ENCODE data around the gene TMEM131L.
A peak's percentile ranks its signal among the peaks of the same experiment; 100 is the strongest.
"Not testable (repeated sequence)": the region's sequence is repeated elsewhere in the genome, so short reads cannot be mapped to it uniquely, and the experiment has no call there.

The TMEM131L gene

GRCh38 chr4:153603258-153603657 lies 137.1 kb downstream of the TMEM131L start:
- Histone ChIP-seq H3K79me2 (ENCODE audit: insufficient read depth, low read length) (0 out of 2 replicates have a peak, but pooled peaks cover 5% of the 10 kb centered on the region), H3K27me3 (ENCODE audit: insufficient read depth, low read length) (no peaks in the 10 kb centered on the region), H3K9me2 (ENCODE audit: low read depth, low read length) (no peaks in the 10 kb centered on the region), H3K36me3 (ENCODE audit: insufficient read depth, low read length) (peaks cover 99% of the 10 kb centered on the region), H3K4me1 (ENCODE audit: insufficient read depth, low read length, severe bottlenecking) (no peaks in the 10 kb centered on the region), H3K4me2 (ENCODE audit: low read length) (no peak overlapping the region), H3K9me3 (ENCODE audit: low read length) (no peaks in the 10 kb centered on the region), H2AFZ (ENCODE audit: low read length) (no peak overlapping the region), H3K4me3 (ENCODE audit: low read depth, low read length, poor library complexity, severe bottlenecking) (no peak overlapping the region), H3F3A (ENCODE audit: insufficient read depth, low read length) (0 out of 2 replicates have a peak, but pooled peaks cover 9% of the 10 kb centered on the region), H3K9ac (ENCODE audit: low read length) (no peak overlapping the region), H4K20me1 (ENCODE audit: insufficient read depth, low read length) (no peaks in the 10 kb centered on the region), H3K27ac (ENCODE audit: low read depth, low read length, poor library complexity, severe bottlenecking) (no peak overlapping the region)
- TF ChIP-seq EZH2 (IDR thresholded peaks at IDR 0.05; ENCODE audit: borderline replicate concordance, low read length) (no peak), CTCF (IDR thresholded peaks at IDR 0.05; ENCODE audit: low read length) (no peak)

- H4K20me1 ChIP-seq (ENCODE audit: insufficient read depth, low read length), result no peaks in the 10 kb centered on the region
- no peak overlapping the region for H2AFZ ChIP-seq (ENCODE audit: low read length)
- H3K79me2 ChIP-seq (ENCODE audit: insufficient read depth, low read length), result peaks cover 9% of the 10 kb centered on the region
- peaks cover under 1% of the 10 kb centered on the region for H3K4me1 ChIP-seq (ENCODE audit: insufficient read depth, low read length, severe bottlenecking)
- 0 out of 2 replicates have a peak, but pooled peaks cover 9% of the 10 kb centered on the region for H3F3A ChIP-seq (ENCODE audit: insufficient read depth, low read length)
- no peak for TF ChIP-seq CTCF (IDR thresholded peaks at IDR 0.05; ENCODE audit: low read length)
- TF ChIP-seq EZH2 (IDR thresholded peaks at IDR 0.05; ENCODE audit: borderline replicate concordance, low read length), result no peak
- peaks cover 100% of the 10 kb centered on the region for H3K36me3 ChIP-seq (ENCODE audit: insufficient read depth, low read length)
- no peak overlapping the region for H3K27ac ChIP-seq (ENCODE audit: low read depth, low read length, poor library complexity, severe bottlenecking)
- no peaks in the 10 kb centered on the region for H3K27me3 ChIP-seq (ENCODE audit: insufficient read depth, low read length)
- no peak overlapping the region for H3K4me2 ChIP-seq (ENCODE audit: low read length)
- H3K9ac ChIP-seq (ENCODE audit: low read length), result no peak overlapping the region
- no peaks in the 10 kb centered on the region for H3K9me2 ChIP-seq (ENCODE audit: low read depth, low read length)
- H3K9me3 ChIP-seq (ENCODE audit: low read length), result no peaks in the 10 kb centered on the region
- H3K4me3 ChIP-seq (ENCODE audit: low read depth, low read length, poor library complexity, severe bottlenecking), result no peak overlapping the region
Measured at GRCh38 chr4:153603835-153604234, 137.7 kb downstream of the TMEM131L start.

GRCh38 chr4:153609070-153609469 lies 142.9 kb downstream of the TMEM131L start:
- H3K9me3 ChIP-seq (ENCODE audit: low read length); H3F3A ChIP-seq (ENCODE audit: insufficient read depth, low read length); H2AFZ ChIP-seq (ENCODE audit: low read length); H3K4me2 ChIP-seq (ENCODE audit: low read length); H3K4me1 ChIP-seq (ENCODE audit: insufficient read depth, low read length, severe bottlenecking); H3K9ac ChIP-seq (ENCODE audit: low read length); H3K27me3 ChIP-seq (ENCODE audit: insufficient read depth, low read length); H3K9me2 ChIP-seq (ENCODE audit: low read depth, low read length); H3K4me3 ChIP-seq (ENCODE audit: low read depth, low read length, poor library complexity, severe bottlenecking); H4K20me1 ChIP-seq (ENCODE audit: insufficient read depth, low read length): not testable (repeated sequence)
- peak overlapping the region; percentile 8 for H3K27ac ChIP-seq (ENCODE audit: low read depth, low read length, poor library complexity, severe bottlenecking)
- peaks cover 11% of the 10 kb centered on the region for H3K79me2 ChIP-seq (ENCODE audit: insufficient read depth, low read length)
- peaks cover 100% of the 10 kb centered on the region for H3K36me3 ChIP-seq (ENCODE audit: insufficient read depth, low read length)

GRCh38 chr4:153610623-153611376 lies 144.6 kb downstream of the TMEM131L start:
- Histone ChIP-seq H3K4me1 (ENCODE audit: insufficient read depth, low read length, severe bottlenecking) (peaks cover 3% of the 10 kb centered on the region), H3K9me2 (ENCODE audit: low read depth, low read length) (no peaks in the 10 kb centered on the region), H3K9me3 (ENCODE audit: low read length) (no peaks in the 10 kb centered on the region), H3K27ac (ENCODE audit: low read depth, low read length, poor library complexity, severe bottlenecking) (no peak overlapping the region), H3K9ac (ENCODE audit: low read length) (no peak overlapping the region), H3K36me3 (ENCODE audit: insufficient read depth, low read length) (peaks cover 100% of the 10 kb centered on the region), H3F3A (ENCODE audit: insufficient read depth, low read length) (0 out of 2 replicates have a peak, but pooled peaks cover 9% of the 10 kb centered on the region), H3K4me2 (ENCODE audit: low read length) (no peak overlapping the region), H3K27me3 (ENCODE audit: insufficient read depth, low read length) (no peaks in the 10 kb centered on the region), H2AFZ (ENCODE audit: low read length) (no peak overlapping the region), H4K20me1 (ENCODE audit: insufficient read depth, low read length) (peaks cover 3% of the 10 kb centered on the region; the same call in 1 of the 2 replicates), H3K79me2 (ENCODE audit: insufficient read depth, low read length) (peaks cover 11% of the 10 kb centered on the region), H3K4me3 (ENCODE audit: low read depth, low read length, poor library complexity, severe bottlenecking) (no peak overlapping the region)
- TF ChIP-seq EZH2 (IDR thresholded peaks at IDR 0.05; ENCODE audit: borderline replicate concordance, low read length) (no peak), CTCF (IDR thresholded peaks at IDR 0.05; ENCODE audit: low read length) (no peak)

Measured in OCI-LY1 (cell line).